HEK293 (cell line): ENCODE results near the gene PRM3.
A peak's percentile ranks its signal among the peaks of the same experiment; 100 is the strongest.

Experiments used
- CTCF ChIA-PET: fragments of 350-600 bp; formaldehyde crosslinking; extraction: SDS; loops from one replicate; lab custom pipeline; 2021; ENCODE audit warnings: antibody characterized with exemption; lab: Yijun Ruan, JAX
- POLR2A ChIA-PET: fragments of 300-600 bp; formaldehyde crosslinking; extraction: SDS; loops from one replicate; lab custom pipeline; 2020; ENCODE audit warnings: antibody characterized with exemption, inconsistent platforms; lab: Yijun Ruan, JAX
- H3K27ac ChIP-seq: fragments of 200-500 bp; sonication (Bioruptor generic); 2 replicates; pipeline ENCODE4 v1.5.1; 2014; ENCODE audit warnings: low read depth, low read length, control low read depth, inconsistent platforms; ENCODE audit errors: extremely low read depth
- H3K36me3 ChIP-seq, 2 experiments: fragments of 200-500 bp in 1 of 2; sonication (Bioruptor generic) in 1 of 2; 1 replicate in 1 of 2; 2 replicates in 1 of 2; pipeline ENCODE4 v1.5.1; 2014 to 2017; ENCODE audit warnings: inconsistent platforms in 2 of 2, low read length in 2 of 2; ENCODE audit not compliant: control insufficient read depth in 2 of 2, insufficient read depth in 1 of 2
- H3K4me1 ChIP-seq: fragments of 200-500 bp; sonication (Bioruptor generic); 2 replicates; pipeline ENCODE4 v1.5.1; 2014; ENCODE audit warnings: mild to moderate bottlenecking, low read length, inconsistent platforms; ENCODE audit not compliant: control insufficient read depth, insufficient read depth
- H3K4me3 ChIP-seq: 2 replicates; pipeline ENCODE4 v1.5.1; 2011; ENCODE audit warnings: low read depth, mild to moderate bottlenecking, control low read depth, low read length, moderate library complexity
- H3K9me3 ChIP-seq: fragments of 200-500 bp; sonication (Bioruptor generic); 2 replicates; pipeline ENCODE4 v1.5.1; 2014; ENCODE audit warnings: low read depth, low read length, inconsistent platforms; ENCODE audit not compliant: control insufficient read depth, insufficient read depth
- FEZF1 ChIP-seq: fragments of 450-650 bp; formaldehyde crosslinking; IDR thresholded peaks from 2 replicates; pipeline ENCODE4 v1.5.1; 2016; ENCODE audit warnings: missing biosample characterization, missing genetic modification characterization
- GLI4 ChIP-seq: fragments of 450-650 bp; formaldehyde crosslinking; IDR thresholded peaks from 2 replicates; pipeline ENCODE4 v1.5.1; 2016; ENCODE audit warnings: missing biosample characterization, missing genetic modification characterization
- PATZ1 ChIP-seq: fragments of 450-650 bp; formaldehyde crosslinking; IDR thresholded peaks from 2 replicates; pipeline ENCODE4 v1.5.1; 2016; ENCODE audit warnings: missing biosample characterization, missing genetic modification characterization
- PRDM6 ChIP-seq: fragments of 450-650 bp; formaldehyde crosslinking; IDR thresholded peaks from 2 replicates; pipeline ENCODE4 v1.5.1; 2017; ENCODE audit warnings: missing biosample characterization, missing genetic modification characterization
- REST ChIP-seq: fragments of 450-650 bp; formaldehyde crosslinking; IDR thresholded peaks from 2 replicates; pipeline ENCODE4 v1.5.1; 2016; ENCODE audit warnings: missing biosample characterization, missing genetic modification characterization
- ZBTB21 ChIP-seq: fragments of 450-650 bp; formaldehyde crosslinking; IDR thresholded peaks from 2 replicates; pipeline ENCODE4 v1.5.1; 2017; ENCODE audit warnings: missing biosample characterization, missing genetic modification characterization
- ZBTB49 ChIP-seq: fragments of 450-650 bp; formaldehyde crosslinking; IDR thresholded peaks from 2 replicates; pipeline ENCODE4 v1.5.1; 2016; ENCODE audit warnings: missing biosample characterization, missing genetic modification characterization, low read depth
- ZFP41 ChIP-seq: fragments of 450-650 bp; formaldehyde crosslinking; IDR thresholded peaks from 2 replicates; pipeline ENCODE4 v1.5.1; 2016; ENCODE audit warnings: missing biosample characterization, missing genetic modification characterization, borderline replicate concordance
- ZNF112 ChIP-seq: fragments of 450-650 bp; formaldehyde crosslinking; IDR thresholded peaks from 2 replicates; pipeline ENCODE4 v1.5.0; 2017; ENCODE audit warnings: missing biosample characterization, missing genetic modification characterization
- ZNF146 ChIP-seq: fragments of 450-650 bp; formaldehyde crosslinking; IDR thresholded peaks from 2 replicates; pipeline ENCODE4 v1.5.1; 2016; ENCODE audit warnings: missing biosample characterization, missing genetic modification characterization
- ZNF202 ChIP-seq: fragments of 450-650 bp; formaldehyde crosslinking; IDR thresholded peaks from 2 replicates; pipeline ENCODE4 v1.5.1; 2016; ENCODE audit warnings: missing biosample characterization, missing genetic modification characterization, borderline replicate concordance
- ZNF280C ChIP-seq: fragments of 450-650 bp; formaldehyde crosslinking; IDR thresholded peaks from 2 replicates; pipeline ENCODE4 v1.5.1; 2016; ENCODE audit warnings: missing biosample characterization, missing genetic modification characterization
- ZNF404 ChIP-seq: fragments of 450-650 bp; formaldehyde crosslinking; IDR thresholded peaks from 2 replicates; pipeline ENCODE4 v1.5.1; 2017; ENCODE audit warnings: missing biosample characterization, missing genetic modification characterization
- ZNF501 ChIP-seq: fragments of 450-650 bp; formaldehyde crosslinking; IDR thresholded peaks from 2 replicates; pipeline ENCODE4 v1.5.1; 2016; ENCODE audit warnings: missing biosample characterization, missing genetic modification characterization
- ZNF600 ChIP-seq: fragments of 450-650 bp; formaldehyde crosslinking; IDR thresholded peaks from 2 replicates; pipeline ENCODE4 v1.5.1; 2016; ENCODE audit warnings: missing biosample characterization, missing genetic modification characterization

PRM3 gene

GRCh38 chr16:11289202-11289601 is 15.8 kb upstream of the PRM3 start:
- CTCF ChIA-PET, result no interaction called here
- POLR2A ChIA-PET, result no interaction called here
- TF ChIP-seq ZBTB21 (tag by site-specific recombination), result no peak
- TF ChIP-seq PATZ1 (tag by site-specific recombination), result no peak
- TF ChIP-seq ZNF146 (tag by site-specific recombination), result no peak
- TF ChIP-seq ZFP41 (tag by site-specific recombination), result no peak
- TF ChIP-seq ZNF501 (tag by site-specific recombination), result no peak
- TF ChIP-seq FEZF1 (tag by site-specific recombination), result no peak
- no peak for TF ChIP-seq ZNF202 (tag by site-specific recombination)
- TF ChIP-seq ZNF404 (tag by site-specific recombination), result no peak
- no peak for TF ChIP-seq GLI4 (tag by site-specific recombination)
- TF ChIP-seq ZNF112, result no peak
- no peak for TF ChIP-seq ZNF280C (tag by site-specific recombination)
- no peak for TF ChIP-seq ZBTB49
- no peak for TF ChIP-seq PRDM6 (tag by site-specific recombination)
- TF ChIP-seq, all 188 proteins: peak for 0
- H3K36me3 ChIP-seq, result no peaks in the 10 kb centered on the region
- no peak overlapping the region for H3K27ac ChIP-seq
- H3K9me3 ChIP-seq, result no peaks in the 10 kb centered on the region
- no peaks in the 10 kb centered on the region for H3K4me1 ChIP-seq
- no peak overlapping the region for H3K4me3 ChIP-seq

- H3K4me1 ChIP-seq, result no peaks in the 10 kb centered on the region
- ChIA-PET POLR2A (no interaction called here), CTCF (interaction anchor here (0.5 to 1.0 kb wide), 3 partner anchors 70 to 1132 kb away, joined by 3 to 5 read pairs (median 5); no protein-coding TSS in a partner anchor)
- H3K4me3 ChIP-seq, result no peak overlapping the region
- no peaks in the 10 kb centered on the region for H3K9me3 ChIP-seq
- TF ChIP-seq ZNF600 (tag by site-specific recombination) (no peak), REST (tag by site-specific recombination) (peak; percentile 58)
- H3K36me3 ChIP-seq, result no peaks in the 10 kb centered on the region
- no peak overlapping the region for H3K27ac ChIP-seq
Observed at GRCh38 chr16:11285842-11286241, 12.4 kb upstream of the PRM3 start.
